Measurements from ENCODE around the gene RAPGEF6.

- TF ChIP-seq CTCF (IDR thresholded peaks at IDR 0.05) (no peak), POLR2A (IDR thresholded peaks at IDR 0.05) (no peak), POLR2AphosphoS5 (IDR thresholded peaks at IDR 0.05) (no peak), EP300 (IDR thresholded peaks at IDR 0.05) (no peak)
These were observed 204.2 kb downstream of the RAPGEF6 start for GRCh38 chr5:131430794-131431193.
